ENCODE measurements around the gene EML1.
A peak's percentile ranks its signal among the peaks of the same experiment; 100 is the strongest.

EML1 gene

GRCh38 chr14:99971087-99971940 is 178.1 kb downstream of the EML1 start:
- DNase-seq: peak; percentile 94

DNA sequence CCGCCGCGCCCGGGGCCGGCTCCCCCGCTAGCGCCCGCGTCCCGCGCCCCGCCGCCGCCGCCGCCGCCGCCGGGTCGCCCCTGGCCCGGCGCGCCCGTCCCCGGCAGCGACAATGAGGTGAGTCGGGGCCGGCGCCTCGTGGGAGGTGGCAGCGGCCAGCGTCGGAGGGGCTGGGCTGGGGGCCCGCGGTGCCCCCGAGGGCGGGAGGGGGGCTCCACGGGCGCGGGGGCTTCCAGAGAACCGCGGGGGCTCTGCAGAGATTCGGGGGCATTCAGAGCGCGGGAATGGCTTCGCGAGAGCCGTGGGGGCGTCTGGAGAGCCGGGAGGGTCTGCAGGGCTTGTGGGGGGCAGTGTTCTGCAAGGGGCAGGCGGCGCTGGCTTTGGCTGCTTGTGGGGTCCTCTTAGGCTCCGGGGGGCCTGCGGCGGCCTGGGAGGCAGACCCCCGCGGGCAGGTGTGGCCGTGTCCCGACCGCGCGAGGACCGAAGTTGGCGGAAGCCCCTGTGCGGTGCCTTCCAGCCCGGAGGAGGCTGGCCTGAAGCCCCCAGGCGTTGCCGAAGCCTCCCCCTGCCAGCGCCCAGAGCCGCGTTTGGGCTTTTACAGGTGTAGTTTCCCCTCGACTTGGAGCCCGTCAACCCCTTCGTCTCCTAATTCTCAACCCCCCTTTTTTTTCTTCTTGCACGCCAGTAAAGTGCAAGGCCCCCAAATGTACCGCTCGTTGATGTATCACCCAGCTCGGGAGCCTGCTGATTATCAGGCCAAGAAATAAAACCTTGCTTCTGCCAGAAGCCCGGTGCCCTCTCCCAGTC is 178.9 kb downstream of the EML1 start:
- peak; percentile 79 for DNase-seq

DNA sequence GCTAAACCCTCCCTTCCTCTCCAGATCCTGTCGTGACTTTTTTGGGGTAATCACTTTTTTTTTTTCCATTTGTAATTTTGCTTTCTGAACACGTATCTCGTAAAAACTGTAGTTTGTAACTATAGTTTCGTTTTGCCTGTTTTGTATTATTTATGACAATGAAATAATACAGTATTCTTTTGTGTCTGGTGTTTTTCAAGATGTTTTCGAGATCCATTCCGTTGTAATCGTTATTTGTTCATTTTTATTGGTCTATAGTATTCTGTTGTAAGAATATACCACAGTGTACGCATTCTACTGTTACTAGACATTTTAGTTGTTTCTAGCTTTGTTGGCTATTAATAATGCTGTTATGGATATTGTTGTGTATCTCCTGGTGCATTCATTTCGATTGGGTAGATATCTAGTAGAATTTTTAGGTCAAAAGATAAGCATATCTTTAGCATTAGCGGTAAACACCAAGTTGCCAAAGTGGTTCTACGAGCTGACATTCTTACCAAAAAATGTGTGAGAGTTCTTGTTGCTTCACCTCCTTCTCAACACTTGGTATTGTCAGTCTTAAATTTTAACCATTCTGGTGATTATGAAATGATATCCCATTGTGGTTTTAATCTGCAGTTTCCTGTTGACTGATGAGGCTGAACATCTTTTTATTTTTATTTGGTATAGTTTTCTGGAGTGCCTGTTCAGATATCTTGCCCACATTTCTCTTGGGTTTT is 179.7 kb downstream of the EML1 start:
- DNase-seq: no peak

- no peak for DNase-seq
Observed at GRCh38 chr14:99975190-99975589, 182.0 kb downstream of the EML1 start.

DNA sequence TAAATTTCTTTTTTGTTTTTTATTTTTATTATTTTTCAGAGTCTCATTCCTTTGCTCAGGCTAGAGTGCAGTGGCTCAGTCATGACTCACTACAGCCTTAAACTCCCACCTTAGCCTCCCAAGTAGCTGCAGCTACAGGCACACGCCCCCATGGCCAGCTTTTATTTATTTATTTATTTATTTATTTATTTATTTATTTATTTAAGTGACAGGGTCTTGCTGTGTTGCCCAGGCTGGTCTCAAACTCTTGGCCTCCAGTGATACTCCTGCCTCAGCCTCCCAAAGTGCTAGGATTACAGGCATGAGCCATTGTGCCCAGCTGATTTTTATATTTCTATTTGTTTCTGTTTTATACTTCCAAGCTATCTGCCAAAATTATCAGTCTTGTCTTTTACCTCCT is 182.8 kb downstream of the EML1 start:
- DNase-seq: no peak

GRCh38 chr14:99976681-99977080 is 183.5 kb downstream of the EML1 start:
- DNase-seq: no peak

GRCh38 chr14:99980299-99980698 is 187.1 kb downstream of the EML1 start:
- no peak for DNase-seq

GRCh38 chr14:99981806-99982205 is 188.6 kb downstream of the EML1 start:
- no peak for DNase-seq

DNA sequence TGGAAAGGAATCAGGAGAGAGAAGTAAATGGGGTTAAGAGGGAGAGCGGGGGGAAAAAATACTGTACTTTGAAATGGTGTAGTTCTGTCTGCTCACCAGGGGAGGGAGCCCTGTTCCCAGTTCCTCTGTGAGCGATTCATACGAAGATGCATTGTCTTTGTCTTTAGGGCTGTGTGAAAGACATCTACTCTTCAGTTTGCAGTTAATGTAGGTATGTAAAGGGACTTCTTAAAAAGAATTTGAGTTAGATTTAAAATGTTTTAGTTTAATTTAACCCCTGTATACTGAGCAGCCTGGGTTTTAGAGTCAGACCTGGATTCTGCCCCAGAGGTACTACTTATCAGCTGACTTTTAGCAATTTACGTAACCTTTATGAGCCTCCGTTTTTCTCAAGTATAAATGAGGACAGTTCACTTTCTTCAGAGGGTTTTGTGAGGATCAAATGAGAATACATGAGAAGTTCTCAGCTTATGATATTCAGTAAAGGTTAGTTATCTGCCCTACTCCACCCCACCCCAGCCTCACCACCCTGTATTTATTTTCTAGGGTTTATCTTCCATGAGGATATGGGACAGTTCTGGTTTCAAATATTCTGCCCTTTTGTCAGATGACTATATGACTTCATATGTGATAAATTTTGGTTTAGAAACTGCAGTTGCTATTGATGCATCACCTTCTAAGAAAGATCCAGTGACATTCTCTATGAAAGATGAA is 189.5 kb downstream of the EML1 start:
- peak; percentile 71 for DNase-seq

DNA sequence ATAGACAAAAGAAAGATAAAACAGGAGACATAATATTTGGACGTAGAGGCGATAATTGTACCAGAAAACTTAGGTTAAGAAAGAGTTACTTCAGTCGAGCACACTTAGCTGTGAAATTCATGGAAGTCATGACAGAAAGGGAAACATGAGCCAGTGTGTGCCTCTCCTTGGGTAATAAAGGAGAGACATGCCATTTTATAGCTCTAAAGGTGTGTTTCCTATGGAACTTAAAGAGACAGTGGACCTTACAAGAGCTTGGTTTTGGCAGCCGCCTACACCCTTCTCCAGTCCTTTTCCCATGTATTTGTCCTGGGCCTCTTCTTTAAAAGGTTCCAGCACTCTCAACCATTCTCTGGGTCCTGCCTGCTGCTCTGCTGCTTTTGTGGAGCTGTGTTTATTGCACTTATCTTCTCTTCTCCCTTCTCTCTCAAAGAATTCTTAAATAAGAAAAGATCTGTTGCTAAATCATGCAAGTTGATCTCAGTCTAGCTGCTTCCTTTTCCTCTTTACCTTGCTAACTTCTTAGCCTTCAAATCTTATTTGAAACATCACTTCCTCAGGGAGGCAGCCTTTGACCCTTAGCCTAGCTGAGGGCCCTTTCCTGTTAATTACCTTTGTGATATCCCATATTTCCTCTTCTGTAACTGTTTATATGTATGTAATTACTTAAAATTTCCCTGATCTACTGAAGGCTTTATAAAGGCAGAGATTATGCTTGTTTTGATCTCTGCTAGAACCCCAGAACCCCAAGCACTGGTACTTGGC is 190.2 kb downstream of the EML1 start:
- no peak for DNase-seq

GRCh38 chr14:99984036-99984435 is 190.8 kb downstream of the EML1 start:
- DNase-seq: no peak

GRCh38 chr14:99986396-99986795 is 193.2 kb downstream of the EML1 start:
- no peak for DNase-seq

- DNase-seq: no peak
Observed at GRCh38 chr14:99989032-99989431, 195.8 kb downstream of the EML1 start.

DNA sequence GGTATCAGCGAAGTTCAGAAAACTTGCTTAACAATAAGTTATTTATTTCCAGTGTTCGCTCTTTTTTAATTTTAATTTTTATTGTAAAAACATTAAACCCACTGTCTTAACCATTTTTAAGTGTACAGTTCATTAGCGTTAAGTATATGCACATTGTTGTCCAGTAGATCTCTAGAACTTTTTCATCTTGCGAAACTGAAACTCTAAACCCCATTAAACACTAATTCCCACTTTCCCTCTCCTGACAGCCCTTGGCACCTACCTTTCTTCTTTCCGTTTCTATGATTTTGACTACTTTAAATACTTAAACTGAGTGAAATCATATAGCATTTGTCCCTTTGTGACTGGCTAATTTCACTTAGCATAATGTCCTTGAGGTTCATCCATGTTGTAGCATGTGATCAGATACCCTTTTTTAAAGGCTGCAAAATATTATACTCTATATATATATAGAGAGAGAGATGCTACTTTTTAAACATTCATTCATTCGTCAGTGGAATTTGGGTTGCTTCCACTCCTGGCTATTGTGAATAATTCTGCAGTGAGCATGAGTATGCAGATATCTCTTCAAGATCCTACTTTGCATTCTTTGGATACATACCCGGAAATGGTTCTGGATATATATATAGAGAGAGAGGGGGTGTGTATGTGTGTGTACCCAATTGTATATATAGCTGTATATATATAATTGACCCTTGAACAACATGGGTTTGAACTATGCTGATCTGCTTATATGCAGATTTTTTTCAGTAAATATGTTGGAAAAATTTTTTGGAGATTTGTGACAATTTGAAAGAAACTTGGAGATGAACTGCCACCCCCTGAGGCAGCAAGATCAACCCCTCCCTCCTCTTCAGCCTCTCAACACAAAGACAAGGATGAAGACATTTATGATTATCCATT is 197.3 kb downstream of the EML1 start:
- no peak for DNase-seq

DNA sequence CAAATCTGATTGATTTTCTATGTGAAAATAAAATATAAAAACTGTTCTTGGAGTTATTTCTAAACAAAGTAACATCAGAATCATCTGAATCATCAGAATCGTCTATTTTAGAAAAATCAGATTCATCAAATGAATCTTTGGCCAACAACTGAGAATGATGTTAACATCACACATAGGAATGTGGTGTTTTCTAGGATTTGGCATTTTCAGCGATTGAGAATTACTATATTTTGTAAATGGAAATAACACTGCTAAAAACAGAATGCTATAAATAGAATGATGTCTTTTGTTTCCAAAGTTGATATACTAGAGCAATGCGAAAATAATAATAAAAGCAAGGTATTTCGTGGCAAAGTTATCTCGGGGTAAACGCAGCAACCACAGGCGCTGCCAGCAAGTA is 198.1 kb downstream of the EML1 start:
- no peak for DNase-seq

Measured in retina (tissue), 1 donor.